NB4 (cell line): ENCODE data around the gene PRIM1.

Source experiments
- CTCF ChIP-seq: IDR thresholded peaks from one replicate; pipeline ENCODE4 v1.5.1; 2012; ENCODE audit warnings: low read depth, low read length
- MAX ChIP-seq: IDR thresholded peaks from 2 replicates; pipeline ENCODE4 v1.6.1; 2011; ENCODE audit warnings: low read depth, low read length
- POLR2A ChIP-seq: IDR thresholded peaks from 2 replicates; pipeline ENCODE4 v1.6.1; 2011; ENCODE audit warnings: mild to moderate bottlenecking; ENCODE audit not compliant: insufficient read length; ENCODE audit errors: extremely low read depth

DNA sequence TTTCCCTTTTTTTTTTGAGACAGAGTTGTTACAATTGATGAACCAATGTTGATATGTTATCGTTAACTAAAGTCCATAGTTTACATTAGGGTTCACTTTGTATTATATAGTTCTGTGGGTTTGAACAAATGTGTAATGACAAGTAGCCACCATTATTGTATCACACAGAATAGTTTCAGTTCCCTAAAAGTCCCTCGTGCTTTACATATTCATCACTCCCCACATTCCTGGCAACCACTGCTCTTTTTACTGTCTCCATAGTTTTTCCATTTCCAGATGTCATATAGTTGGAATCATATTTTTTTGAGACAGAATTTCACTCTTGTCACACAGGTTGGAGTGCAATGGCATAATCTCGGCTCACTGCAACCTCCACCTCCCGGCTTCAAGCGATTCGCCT lies 23.5 kb upstream of the PRIM1 start:
- TF ChIP-seq CTCF (no peak), POLR2A (no peak), MAX (no peak)
